Activated T-helper 1 cell treated with anti-CD3 and anti-CD28 coated beads, Interleukin-12 subunit alpha, Interleukin-12 subunit beta, Interleukin-2, Interleukin-4 antibody, amounts not matched to agents 30 ng/mL and 10 ng/mL and 1 ng/mL, durations not matched to agents 14 hours and 24 hours and 36 hours (primary cell): ENCODE results near the gene NIF3L1. TPM values are rescaled to one million over a fixed set of nuclear protein-coding genes. Genes with fewer than 3 reads are reported as not detected.

Experiments
- DNase-seq: peaks from one replicate; pipeline ENCODE4 v3.0.0; 2021; ENCODE audit warnings: low spot score
- H3K27ac Mint-ChIP-seq: one replicate; pipeline ENCODE4 v1.8.0; 2021; ENCODE audit warnings: mild to moderate bottlenecking, mixed read lengths
- H3K27me3 Mint-ChIP-seq: one replicate; pipeline ENCODE4 v1.8.0; 2022; ENCODE audit warnings: mild to moderate bottlenecking, moderate library complexity, mixed read lengths; ENCODE audit not compliant: insufficient read depth
- H3K36me3 Mint-ChIP-seq: one replicate; pipeline ENCODE4 v1.8.0; 2021; ENCODE audit warnings: low read depth, mixed read lengths
- H3K4me1 Mint-ChIP-seq: one replicate; pipeline ENCODE4 v1.8.0; 2021; ENCODE audit warnings: low read depth, mixed read lengths
- H3K4me3 Mint-ChIP-seq: one replicate; pipeline ENCODE4 v1.8.0; 2021; ENCODE audit warnings: mild to moderate bottlenecking, moderate library complexity, mixed read lengths
- H3K9me3 Mint-ChIP-seq: one replicate; pipeline ENCODE4 v1.8.0; 2021; ENCODE audit warnings: mixed read lengths
- intact Hi-C: fragments of 100-400 bp; cut with micrococcal nuclease; formaldehyde crosslinking; loops from one replicate; pipeline ENCODE4 v1.15.1; 2024
- total RNA-seq: library from RNA; stranded (reverse); gene quantifications from 2 replicates; pipeline ENCODE4 v1.2.3, GENCODE V29; 2022

The NIF3L1 gene
- total RNA-seq, 1 donor from 2014 or later, result 26.6 TPM

GRCh38 chr2:200950378-200950777 lies 61.2 kb downstream of the NIF3L1 start:
- intact Hi-C loops, result no loop called here

More at GRCh38 chr2:200950378-200950777, 61.2 kb downstream of the NIF3L1 start:
- no peaks in the 10 kb centered on the region for H3K9me3 Mint-ChIP-seq
- H3K27ac Mint-ChIP-seq, result no peak overlapping the region
- no peaks in the 10 kb centered on the region for H3K27me3 Mint-ChIP-seq
- H3K4me1 Mint-ChIP-seq, result peaks cover 4% of the 10 kb centered on the region
- H3K4me3 Mint-ChIP-seq, result no peak overlapping the region
- H3K36me3 Mint-ChIP-seq, result peaks cover 30% of the 10 kb centered on the region
- DNase-seq, result no peak

Other genes with a start within 250 kb of the NIF3L1 start
- gene BZW1, start 77.5 kb upstream of the NIF3L1 start, total RNA-seq, result 446 and 447 TPM in 2 replicates
- gene CLK1, start 24.7 kb upstream of the NIF3L1 start, total RNA-seq, result 91.7 and 99.5 TPM in 2 replicates
- gene PPIL3, start 294 bp upstream of the NIF3L1 start, total RNA-seq, result 44.2 TPM in 2 replicates
- 63.1 and 63.3 TPM in 2 replicates for gene ORC2, start 74.3 kb downstream of the NIF3L1 start, total RNA-seq
- gene HYCC2, start 182.3 kb downstream of the NIF3L1 start, total RNA-seq, result 26.1 and 29.4 TPM in 2 replicates
- 105 and 121 TPM in 2 replicates for gene NDUFB3, start 182.6 kb downstream of the NIF3L1 start, total RNA-seq
- gene CFLAR, start 226.8 kb downstream of the NIF3L1 start, total RNA-seq, result 457 and 480 TPM in 2 replicates